ENCODE results near the gene LRRC4C.

DNA sequence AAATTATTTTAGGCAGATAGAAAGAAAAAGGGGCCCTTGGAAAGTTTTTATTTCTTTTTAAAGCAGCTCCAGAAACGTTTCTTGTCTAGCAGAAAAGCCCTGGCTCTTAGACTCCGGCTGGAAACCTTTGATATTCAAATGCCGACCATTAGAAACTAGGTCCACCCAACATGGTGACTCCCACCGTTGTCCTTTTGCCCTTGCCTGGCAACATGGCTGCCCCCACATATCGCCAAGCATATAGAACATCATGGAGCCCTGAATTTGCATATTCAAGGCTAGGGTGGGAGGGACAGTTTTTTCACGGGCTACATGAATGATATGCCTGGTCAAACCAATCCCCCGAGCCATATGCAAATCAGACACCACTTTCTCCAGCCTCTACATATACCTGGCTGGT is 1379.0 kb downstream of the LRRC4C start:
- no peak for TF ChIP-seq CTCF (IDR thresholded peaks at IDR 0.05)
- no peak for TF ChIP-seq POLR2A (IDR thresholded peaks at IDR 0.05)
